Gastrocnemius medialis (tissue), 4 donors: ENCODE results near the gene MROH2A. TPM values are rescaled to one million over a fixed set of nuclear protein-coding genes. Genes with fewer than 3 reads are reported as not detected.

ENCODE experiments used
- ATAC-seq, 2 donors: fragments of 150-250 bp; one replicate each; pipeline ENCODE4 v1.9.1; 2016
- DNase-seq, 2 donors: peaks; one replicate each; pipeline ENCODE4 v3.0.0-alpha.2; 2019
- H3K27ac ChIP-seq, 4 donors: fragments of 200-600 bp; sonication (generic); 1 replicate in 1 of 4; 2 replicates in 3 of 4; pipeline ENCODE4 v1.5.1; 2016 to 2018; ENCODE audit warnings: mild to moderate bottlenecking in 2 of 4, moderate library complexity in 1 of 4
- H3K27me3 ChIP-seq, 3 donors: fragments of 200-600 bp; sonication (generic) in 2 of 3; 1 replicate in 1 of 3; 2 replicates in 2 of 3; pipeline versions ENCODE4 v1.5.1 to v1.6.0; 2016 to 2019; ENCODE audit warnings: mild to moderate bottlenecking in 1 of 3, moderate library complexity in 1 of 3
- H3K36me3 ChIP-seq, 2 donors: fragments of 200-600 bp; sonication (generic) in 1 of 2; one replicate each; pipeline ENCODE4 v1.5.1; 2017 to 2018
- H3K4me1 ChIP-seq, 2 donors: fragments of 200-600 bp; sonication (generic) in 1 of 2; one replicate each; pipeline ENCODE4 v1.5.1; 2016 to 2017; ENCODE audit warnings: mild to moderate bottlenecking in 2 of 2
- H3K4me3 ChIP-seq, 4 donors: fragments of 200-600 bp; sonication (generic) in 3 of 4; 1 replicate in 1 of 4; 2 replicates in 3 of 4; pipeline ENCODE4 v1.5.1; 2016 to 2019; ENCODE audit warnings: mild to moderate bottlenecking in 2 of 4
- H3K9me3 ChIP-seq, 3 donors: fragments of 200-600 bp; sonication (generic) in 2 of 3; 1 replicate in 1 of 3; 2 replicates in 2 of 3; pipeline ENCODE4 v1.5.1; 2016 to 2019
- POLR2A ChIP-seq, 2 donors: fragments of 450-650 bp; IDR thresholded peaks; one replicate each; pipeline ENCODE4 v1.6.1; 2017; ENCODE audit warnings: antibody characterized with exemption in 2 of 2, mild to moderate bottlenecking in 2 of 2, moderate library complexity in 2 of 2
- in situ Hi-C, 4 donors: fragments of 200-750 bp; cut with MboI; loops; one replicate each; pipeline versions ENCODE4 v1.15.0 to v1.8.0; 2017; ENCODE audit warnings: low sequenced_read_pairs in 4 of 4
- intact Hi-C: fragments of 100-400 bp; cut with DNase I; formaldehyde crosslinking; loops from one replicate; pipeline ENCODE4 v1.15.1; 2023; ENCODE audit warnings: low total_unique reads
- total RNA-seq, 4 donors: library from RNA; depleted of rRNA; stranded (reverse); fragments of >200 nt; gene quantifications; one replicate each; pipeline versions ENCODE4 v1.1.0 to v1.2.3, GENCODE V29; 2016
- TF ChIP-seq, protein P1 (sequence below), 5 experiments: fragments of 450-650 bp in 3 of 5; fragments of 200-600 bp in 2 of 5; sonication (generic) in 2 of 5; IDR thresholded peaks in 4 of 5; conservative IDR thresholded peaks in 1 of 5; 1 replicate in 4 of 5; 2 replicates in 1 of 5; pipeline ENCODE4 v1.5.1; 2016 to 2019; ENCODE audit warnings: antibody characterized with exemption in 5 of 5, mild to moderate bottlenecking in 3 of 5, moderate library complexity in 3 of 5

The MROH2A gene
- total RNA-seq, 4 donors from 2014 or later, result not detected

DNA sequence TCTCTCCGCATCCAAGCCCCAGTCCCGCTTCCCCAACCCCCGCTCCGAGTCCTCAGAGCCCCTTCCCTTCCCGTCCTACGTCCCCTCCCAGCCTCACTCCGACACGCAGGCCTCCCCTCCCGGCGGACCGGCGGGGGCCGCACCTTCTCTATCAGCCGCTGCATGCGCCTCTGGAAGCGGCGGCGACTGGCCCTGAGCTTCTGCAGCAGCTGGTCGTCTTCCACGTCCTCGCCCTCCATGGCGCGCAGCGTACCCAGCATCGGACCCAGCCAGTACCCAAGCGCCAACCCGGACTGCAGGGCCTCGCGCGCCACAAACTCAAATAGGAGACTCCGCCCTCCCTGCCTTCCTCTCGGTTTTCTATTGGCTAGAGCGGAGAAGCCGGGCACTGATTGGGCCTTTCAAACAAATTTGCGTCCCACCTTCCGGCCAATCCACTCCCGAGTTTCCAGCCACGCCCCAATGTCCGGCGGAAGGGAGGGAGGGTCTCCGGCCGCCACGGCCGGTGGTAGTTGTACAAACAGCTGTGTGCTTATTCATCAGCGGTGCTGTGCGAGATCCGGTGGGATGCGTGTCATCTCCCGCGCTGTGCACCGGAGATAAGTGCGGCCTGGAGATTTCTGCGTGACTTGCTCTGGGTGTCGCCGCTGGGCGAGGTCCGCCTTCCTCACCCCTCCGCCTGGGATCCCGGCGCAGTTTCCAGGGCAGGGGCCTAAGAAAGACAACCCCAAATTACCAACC lies 76.3 kb downstream of the MROH2A start, which contains the start of gene HJURP:
HJURP (minus strand) TSS at position 295 of the 741 bp plus-strand sequence; CDS start at position 260, 35 bp downstream.
- H3K4me3 ChIP-seq, result peak within 1 kb of the TSS; percentile 67 to 88 (median 81)
- peak; percentile 30 to 41 for TF ChIP-seq POLR2A (IDR thresholded peaks at IDR 0.05)
- TF ChIP-seq, protein P1, sequence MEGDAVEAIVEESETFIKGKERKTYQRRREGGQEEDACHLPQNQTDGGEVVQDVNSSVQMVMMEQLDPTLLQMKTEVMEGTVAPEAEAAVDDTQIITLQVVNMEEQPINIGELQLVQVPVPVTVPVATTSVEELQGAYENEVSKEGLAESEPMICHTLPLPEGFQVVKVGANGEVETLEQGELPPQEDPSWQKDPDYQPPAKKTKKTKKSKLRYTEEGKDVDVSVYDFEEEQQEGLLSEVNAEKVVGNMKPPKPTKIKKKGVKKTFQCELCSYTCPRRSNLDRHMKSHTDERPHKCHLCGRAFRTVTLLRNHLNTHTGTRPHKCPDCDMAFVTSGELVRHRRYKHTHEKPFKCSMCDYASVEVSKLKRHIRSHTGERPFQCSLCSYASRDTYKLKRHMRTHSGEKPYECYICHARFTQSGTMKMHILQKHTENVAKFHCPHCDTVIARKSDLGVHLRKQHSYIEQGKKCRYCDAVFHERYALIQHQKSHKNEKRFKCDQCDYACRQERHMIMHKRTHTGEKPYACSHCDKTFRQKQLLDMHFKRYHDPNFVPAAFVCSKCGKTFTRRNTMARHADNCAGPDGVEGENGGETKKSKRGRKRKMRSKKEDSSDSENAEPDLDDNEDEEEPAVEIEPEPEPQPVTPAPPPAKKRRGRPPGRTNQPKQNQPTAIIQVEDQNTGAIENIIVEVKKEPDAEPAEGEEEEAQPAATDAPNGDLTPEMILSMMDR (IDR thresholded peaks at IDR 0.05 in 4 of 5, conservative IDR thresholded peaks at IDR 0.05 in 1 of 5), result no peak
- DNase-seq, result peak; percentile 88 to 89
- H3K27me3 ChIP-seq, result no peaks in the 10 kb centered on the region
- peak; percentile 100 for ATAC-seq
- in situ Hi-C loops, result no loop called here
- H3K27ac ChIP-seq, result peak within 1 kb of the TSS; percentile 58 to 76 (median 68)
- H3K4me1 ChIP-seq, result peaks cover 9 to 10% of the 10 kb centered on the region in 2 donors
- intact Hi-C loops, result no loop called here
- no peaks in the 10 kb centered on the region for H3K9me3 ChIP-seq
- no peaks in the 10 kb centered on the region for H3K36me3 ChIP-seq

DNA sequence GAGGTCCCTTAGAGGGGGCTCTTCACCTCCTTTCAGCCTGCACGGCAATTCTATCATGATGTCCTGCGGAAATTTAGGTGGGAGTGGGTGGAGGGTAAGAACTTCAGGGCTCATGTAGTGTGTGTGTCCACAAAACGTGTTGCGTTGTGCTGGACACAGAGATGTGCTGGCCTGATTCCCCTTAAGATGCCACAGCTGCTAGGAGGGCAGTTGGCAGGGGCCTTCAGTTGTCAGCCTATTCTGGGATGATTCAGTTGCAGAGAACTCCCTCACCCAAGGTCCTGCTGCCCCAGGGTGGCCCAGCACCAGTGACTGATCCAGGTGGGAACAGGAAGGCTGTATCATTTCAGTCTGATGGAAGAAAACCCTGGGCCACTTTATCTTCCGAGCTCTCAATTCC lies 77.2 kb downstream of the MROH2A start:
- no peaks in the 10 kb centered on the region for H3K36me3 ChIP-seq
- no peak overlapping the region for H3K27ac ChIP-seq
- TF ChIP-seq POLR2A (IDR thresholded peaks at IDR 0.05), result no peak
- TF ChIP-seq, protein P1 (IDR thresholded peaks at IDR 0.05 in 4 of 5, conservative IDR thresholded peaks at IDR 0.05 in 1 of 5), result no peak
- DNase-seq (no peak), ATAC-seq (no peak)
- no peaks in the 10 kb centered on the region for H3K9me3 ChIP-seq
- intact Hi-C loops, result no loop called here
- H3K27me3 ChIP-seq, result no peaks in the 10 kb centered on the region
- peaks cover 9 to 10% of the 10 kb centered on the region in 2 donors for H3K4me1 ChIP-seq
- in situ Hi-C loops, result no loop called here
- no peak overlapping the region for H3K4me3 ChIP-seq

DNA sequence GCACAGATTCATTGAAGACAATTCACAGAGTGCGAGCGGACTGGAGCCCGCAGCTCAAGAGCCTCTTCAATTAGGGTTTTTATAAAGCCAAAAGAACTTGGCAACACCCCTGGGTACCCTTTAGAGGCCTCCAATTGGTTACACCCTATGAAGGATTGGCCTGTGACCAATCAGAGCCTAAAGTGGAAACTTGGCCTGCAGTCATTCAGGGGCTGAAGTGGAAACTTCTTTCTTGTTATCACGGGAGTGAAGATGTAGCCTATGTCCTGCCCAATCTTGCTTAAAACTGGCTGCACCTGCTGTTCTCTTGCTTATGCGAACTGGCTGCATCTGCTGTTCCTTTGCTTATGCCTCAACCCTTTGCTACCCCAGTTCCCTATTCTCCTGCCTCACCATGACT lies 78.1 kb downstream of the MROH2A start:
- Histone ChIP-seq H3K27ac (no peak overlapping the region), H3K27me3 (no peaks in the 10 kb centered on the region), H3K4me3 (no peak overlapping the region), H3K36me3 (no peaks in the 10 kb centered on the region), H3K4me1 (peaks cover 9 to 10% of the 10 kb centered on the region in 2 donors), H3K9me3 (no peaks in the 10 kb centered on the region)
- TF ChIP-seq POLR2A (IDR thresholded peaks at IDR 0.05), result no peak
- TF ChIP-seq, protein P1 (IDR thresholded peaks at IDR 0.05 in 4 of 5, conservative IDR thresholded peaks at IDR 0.05 in 1 of 5), result no peak
- ATAC-seq (no peak), DNase-seq (no peak)
- intact Hi-C loops, result no loop called here
- in situ Hi-C loops, result no loop called here

DNA sequence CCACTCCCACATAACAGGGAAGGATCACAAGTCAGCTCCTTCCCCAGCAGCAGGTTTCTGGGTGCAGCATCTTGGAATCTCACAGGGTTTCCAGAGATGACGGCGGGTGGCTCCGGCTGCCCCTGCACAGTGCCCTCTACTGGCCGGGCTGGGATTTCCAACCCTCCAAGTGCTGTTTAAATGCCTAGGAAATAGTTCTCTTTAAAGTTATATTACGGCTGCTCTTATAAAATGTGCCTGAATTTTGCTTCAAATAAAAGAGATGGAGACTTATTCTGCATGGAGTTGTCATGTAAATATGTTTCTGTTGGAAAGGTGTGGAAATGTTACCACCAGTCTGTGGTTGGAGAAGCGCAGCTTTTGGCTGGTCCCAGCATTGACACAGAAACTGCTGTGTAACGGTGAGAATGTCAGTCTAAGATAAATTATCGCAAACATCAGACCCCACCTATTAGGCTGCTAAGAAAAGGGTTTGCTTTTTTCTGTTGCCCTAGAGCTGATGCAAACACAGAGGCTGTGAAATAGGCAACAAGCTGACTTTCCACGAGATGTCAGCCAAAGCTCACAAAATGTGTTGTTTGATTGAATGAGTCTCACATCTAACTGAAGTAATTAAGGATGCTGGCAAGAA lies 79.5 kb downstream of the MROH2A start:
- in situ Hi-C loops, result no loop called here
- TF ChIP-seq, protein P1 (IDR thresholded peaks at IDR 0.05 in 4 of 5, conservative IDR thresholded peaks at IDR 0.05 in 1 of 5), result peak in 2 of 5 experiments; percentile 9 to 39
- TF ChIP-seq POLR2A (IDR thresholded peaks at IDR 0.05), result no peak
- no peaks in the 10 kb centered on the region for H3K27me3 ChIP-seq
- H3K36me3 ChIP-seq, result no peaks in the 10 kb centered on the region
- no peak overlapping the region for H3K4me3 ChIP-seq
- no peaks in the 10 kb centered on the region for H3K9me3 ChIP-seq
- intact Hi-C loops, result no loop called here
- DNase-seq (no peak), ATAC-seq (no peak)
- H3K4me1 ChIP-seq, result peaks cover 9 to 10% of the 10 kb centered on the region in 2 donors
- H3K27ac ChIP-seq, result no peak overlapping the region
